Breast epithelium (tissue), 3 donors: ENCODE measurements around the gene STARD5.

ENCODE experiments used
- POLR2A ChIP-seq: fragments of 450-650 bp; IDR thresholded peaks from one replicate; pipeline ENCODE4 v1.6.1; 2016; ENCODE audit warnings: antibody characterized with exemption, mild to moderate bottlenecking, moderate library complexity
- TF ChIP-seq, protein P1 (sequence below), 3 donors: fragments of 450-650 bp; IDR thresholded peaks; one replicate each; pipeline ENCODE4 v1.5.1; 2016 to 2017; ENCODE audit warnings: antibody characterized with exemption in 3 of 3, mild to moderate bottlenecking in 3 of 3, moderate library complexity in 3 of 3

DNA sequence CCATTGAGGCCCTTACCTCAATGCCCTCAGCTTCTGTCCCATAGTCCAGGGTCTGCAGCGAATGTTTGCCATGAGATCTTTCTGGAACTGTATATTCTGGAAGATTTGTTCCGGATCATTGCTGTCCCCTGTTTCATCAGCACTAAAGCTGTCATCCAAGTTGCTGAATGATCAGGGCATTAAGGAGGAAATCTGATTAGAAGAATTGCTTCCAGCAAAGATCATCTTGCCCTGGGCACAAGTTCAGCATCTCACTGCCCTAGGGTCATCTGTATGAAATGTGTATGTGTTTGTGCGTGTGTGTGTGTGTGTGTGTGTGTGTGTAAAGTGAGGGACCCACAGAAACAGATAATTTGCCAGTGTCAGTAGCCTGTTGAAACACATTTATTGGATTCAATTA is 48.6 kb upstream of the STARD5 start:
- TF ChIP-seq, protein P1, sequence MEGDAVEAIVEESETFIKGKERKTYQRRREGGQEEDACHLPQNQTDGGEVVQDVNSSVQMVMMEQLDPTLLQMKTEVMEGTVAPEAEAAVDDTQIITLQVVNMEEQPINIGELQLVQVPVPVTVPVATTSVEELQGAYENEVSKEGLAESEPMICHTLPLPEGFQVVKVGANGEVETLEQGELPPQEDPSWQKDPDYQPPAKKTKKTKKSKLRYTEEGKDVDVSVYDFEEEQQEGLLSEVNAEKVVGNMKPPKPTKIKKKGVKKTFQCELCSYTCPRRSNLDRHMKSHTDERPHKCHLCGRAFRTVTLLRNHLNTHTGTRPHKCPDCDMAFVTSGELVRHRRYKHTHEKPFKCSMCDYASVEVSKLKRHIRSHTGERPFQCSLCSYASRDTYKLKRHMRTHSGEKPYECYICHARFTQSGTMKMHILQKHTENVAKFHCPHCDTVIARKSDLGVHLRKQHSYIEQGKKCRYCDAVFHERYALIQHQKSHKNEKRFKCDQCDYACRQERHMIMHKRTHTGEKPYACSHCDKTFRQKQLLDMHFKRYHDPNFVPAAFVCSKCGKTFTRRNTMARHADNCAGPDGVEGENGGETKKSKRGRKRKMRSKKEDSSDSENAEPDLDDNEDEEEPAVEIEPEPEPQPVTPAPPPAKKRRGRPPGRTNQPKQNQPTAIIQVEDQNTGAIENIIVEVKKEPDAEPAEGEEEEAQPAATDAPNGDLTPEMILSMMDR (IDR thresholded peaks at IDR 0.05), result no peak
- TF ChIP-seq POLR2A, result no peak
